ENCODE measurements around the gene KLK13.

The KLK13 gene, protein sequence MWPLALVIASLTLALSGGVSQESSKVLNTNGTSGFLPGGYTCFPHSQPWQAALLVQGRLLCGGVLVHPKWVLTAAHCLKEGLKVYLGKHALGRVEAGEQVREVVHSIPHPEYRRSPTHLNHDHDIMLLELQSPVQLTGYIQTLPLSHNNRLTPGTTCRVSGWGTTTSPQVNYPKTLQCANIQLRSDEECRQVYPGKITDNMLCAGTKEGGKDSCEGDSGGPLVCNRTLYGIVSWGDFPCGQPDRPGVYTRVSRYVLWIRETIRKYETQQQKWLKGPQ

DNA sequence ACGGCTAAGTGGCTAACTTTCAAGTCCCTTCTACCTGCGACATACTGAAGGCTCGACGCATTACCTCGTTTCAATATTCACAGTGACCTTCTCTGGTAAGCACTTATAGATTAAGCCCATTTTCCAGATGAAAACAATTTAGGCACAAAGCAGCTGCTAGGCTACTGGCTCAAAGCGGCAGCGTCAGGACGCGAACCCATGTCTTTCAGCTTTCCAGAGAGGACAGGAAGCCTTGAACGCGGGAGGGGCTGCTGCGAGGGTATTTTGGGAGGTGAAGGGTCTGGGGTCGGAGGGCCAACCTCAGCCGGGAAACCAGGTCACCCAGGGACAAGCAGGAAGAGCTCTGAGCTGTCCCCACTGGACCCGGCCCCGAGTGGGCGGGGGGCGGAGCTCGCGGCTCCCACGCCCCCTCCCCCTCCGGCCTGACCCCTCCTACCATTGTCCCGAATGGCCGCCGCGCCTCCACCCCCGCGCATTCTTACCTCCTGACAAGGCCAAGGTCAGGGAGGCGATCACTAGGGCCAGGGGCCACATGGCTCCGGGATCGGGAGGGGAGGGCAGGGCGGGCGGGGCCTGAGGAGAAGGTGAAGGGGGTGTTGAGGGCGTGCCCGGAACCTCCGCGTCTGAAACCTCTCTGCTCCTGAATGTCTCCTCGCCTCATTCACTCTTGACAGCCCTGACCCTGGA is at the start of gene KLK13:
KLK13 (minus strand) TSS at position 559 of the 687 bp plus-strand sequence; CDS start at position 534, 25 bp downstream.
- DNase-seq (ENCODE audit: low read depth): no peak

DNA sequence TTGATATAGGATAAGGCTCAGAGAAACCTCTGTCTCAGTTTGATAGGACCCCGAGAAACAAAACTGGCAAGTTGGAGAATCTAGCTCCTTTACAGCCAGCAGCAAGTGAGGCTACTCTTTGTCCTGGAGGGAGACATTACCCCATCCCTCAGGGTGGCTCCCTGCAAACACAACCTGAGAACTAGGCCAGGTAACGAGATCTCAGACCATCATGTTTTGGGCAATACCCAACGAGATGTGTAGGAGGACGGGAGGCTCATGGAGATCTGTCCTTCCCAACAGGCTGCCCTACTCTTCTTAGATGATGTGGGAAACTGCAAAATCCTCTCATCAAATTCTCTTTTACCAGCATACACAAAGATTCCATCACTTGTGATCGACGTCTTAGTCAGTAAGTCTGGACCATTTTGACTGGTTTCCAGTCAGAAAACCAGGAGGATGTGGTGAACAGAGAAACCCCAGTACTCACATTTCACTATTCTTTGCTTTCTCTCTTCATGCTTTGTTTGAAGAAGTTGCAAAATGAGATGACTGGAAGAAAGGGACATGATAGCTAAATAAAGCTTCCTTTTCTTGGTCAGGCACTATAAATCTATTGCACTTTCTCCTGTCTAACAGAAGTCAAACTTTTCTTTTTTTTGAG is 49.3 kb upstream of the KLK13 start:
- no peak for DNase-seq (ENCODE audit: low read depth)

DNA sequence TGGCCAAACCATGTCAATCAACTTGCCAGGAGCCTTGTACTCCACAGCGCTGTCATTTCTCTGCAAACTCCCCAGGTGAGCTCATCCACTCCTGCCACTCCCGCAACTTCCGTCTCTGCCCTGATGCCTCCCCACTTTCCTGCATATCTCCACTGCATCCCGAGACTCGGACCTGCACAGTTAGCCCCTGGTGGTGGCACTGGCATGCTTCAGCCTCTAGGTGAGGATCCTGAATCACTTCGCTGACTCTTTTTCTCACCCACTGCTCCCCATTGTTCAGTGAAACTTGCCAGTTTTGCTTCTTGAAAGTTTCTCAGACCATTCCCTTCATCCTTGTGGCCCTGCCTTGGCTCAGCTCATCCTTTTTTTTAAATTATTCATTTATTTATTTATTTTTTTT is 46.7 kb upstream of the KLK13 start:
- no peak for DNase-seq (ENCODE audit: low read depth)

DNA sequence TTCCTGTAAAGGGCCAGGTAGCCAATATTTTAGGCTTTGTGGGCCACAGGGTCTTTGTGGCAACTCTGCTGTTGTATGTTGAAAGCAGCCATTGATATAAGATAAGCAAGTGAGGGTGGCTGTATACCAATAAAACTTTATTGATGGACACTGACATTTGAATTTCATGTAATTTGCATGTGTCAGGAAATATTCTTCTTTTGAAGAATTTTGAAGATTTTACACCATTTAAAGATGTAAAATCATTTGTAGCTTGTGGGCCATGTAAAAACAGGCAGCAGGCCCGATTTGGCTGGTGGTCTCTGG is 45.7 kb upstream of the KLK13 start:
- DNase-seq (ENCODE audit: low read depth): no peak

DNA sequence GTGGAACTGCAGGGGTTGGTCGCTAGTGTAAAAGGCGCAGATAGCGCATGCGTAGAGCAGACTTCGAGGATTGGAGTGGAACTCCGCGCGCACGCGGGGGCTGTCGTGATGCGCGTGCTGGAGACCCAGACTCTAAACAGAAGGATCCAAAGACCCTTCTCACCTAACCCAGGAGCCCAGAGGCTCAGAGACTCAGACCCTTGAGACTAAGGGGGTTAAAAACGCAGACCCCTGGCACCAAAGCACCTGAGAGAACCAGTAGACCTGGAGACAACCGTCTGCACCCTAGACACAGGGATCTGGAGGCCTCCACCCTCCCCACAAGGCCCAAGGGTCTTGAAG is 43.9 kb upstream of the KLK13 start:
- no peak for DNase-seq (ENCODE audit: low read depth)

DNA sequence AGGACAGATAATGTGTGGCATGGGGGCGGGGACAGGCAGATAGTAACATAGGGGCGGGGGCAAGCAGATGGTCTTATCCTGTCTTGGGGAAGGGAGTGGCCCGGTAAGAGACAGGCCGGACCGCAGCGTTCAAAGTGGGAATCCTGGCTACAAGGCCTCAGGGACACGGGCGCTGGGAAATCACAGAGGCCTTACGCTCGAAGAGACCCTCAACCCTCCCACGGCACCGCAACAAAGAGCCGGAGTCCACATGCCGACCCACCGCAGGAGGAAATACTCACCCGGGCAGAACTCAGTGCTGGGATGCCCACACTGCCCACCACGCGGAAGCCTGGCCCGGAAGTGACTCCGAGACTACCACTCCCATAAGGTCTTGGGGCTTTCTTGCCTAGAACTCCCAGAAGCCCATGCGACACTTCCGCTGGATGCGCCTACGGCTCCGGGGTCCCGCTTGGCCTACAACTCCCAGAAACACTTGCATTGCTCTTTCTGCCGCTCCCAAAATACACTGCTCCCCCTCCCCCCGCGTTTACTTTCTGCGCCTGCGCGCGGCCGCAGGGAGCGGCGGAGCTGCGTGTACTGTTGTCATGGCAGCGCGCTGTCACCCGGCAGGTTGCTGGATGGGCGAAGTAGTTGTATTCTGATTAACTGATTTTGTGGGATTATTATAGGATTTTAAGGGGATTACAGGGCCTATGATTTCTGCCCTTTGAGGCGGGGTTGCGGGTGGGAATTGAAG is 43.3 kb upstream of the KLK13 start, which contains the start of gene CTU1:
CTU1 (minus strand) TSS at position 344 of the 739 bp plus-strand sequence. CDS start 3,840 bp downstream, outside the sequence.
- DNase-seq (ENCODE audit: low read depth): peak; percentile 98

DNA sequence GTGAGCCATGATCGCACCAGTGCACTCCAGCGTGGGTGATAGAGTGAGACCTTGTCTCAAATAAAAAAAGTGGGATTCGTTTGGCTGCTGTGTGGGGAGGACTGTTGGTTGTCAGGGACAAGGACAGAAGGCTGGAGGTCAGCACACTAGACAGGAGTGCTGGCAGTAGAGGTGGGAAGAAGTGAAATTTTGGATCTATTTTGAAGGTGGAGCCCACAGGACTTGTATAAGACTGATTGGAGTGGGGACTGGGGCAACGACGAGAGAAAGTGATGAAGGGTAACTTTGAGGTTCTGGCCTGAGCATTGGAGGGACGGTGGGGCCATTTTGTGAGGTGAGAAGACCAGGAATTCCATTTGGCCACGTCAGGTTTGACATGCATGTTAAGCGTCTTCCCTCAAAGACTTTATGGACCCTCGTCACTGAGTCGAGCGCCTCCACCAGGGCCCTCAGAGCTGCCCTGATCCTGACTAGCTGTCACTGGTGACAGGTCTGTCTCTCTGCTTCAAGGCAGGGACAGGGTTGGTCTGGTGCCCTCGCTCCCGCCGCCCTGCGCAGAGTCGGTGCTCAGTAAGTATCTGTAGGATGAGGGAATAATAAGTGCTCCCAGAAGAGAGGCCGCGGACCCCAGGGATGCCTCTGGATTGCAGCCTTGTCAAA is 42.6 kb upstream of the KLK13 start:
- no peak for DNase-seq (ENCODE audit: low read depth)

DNA sequence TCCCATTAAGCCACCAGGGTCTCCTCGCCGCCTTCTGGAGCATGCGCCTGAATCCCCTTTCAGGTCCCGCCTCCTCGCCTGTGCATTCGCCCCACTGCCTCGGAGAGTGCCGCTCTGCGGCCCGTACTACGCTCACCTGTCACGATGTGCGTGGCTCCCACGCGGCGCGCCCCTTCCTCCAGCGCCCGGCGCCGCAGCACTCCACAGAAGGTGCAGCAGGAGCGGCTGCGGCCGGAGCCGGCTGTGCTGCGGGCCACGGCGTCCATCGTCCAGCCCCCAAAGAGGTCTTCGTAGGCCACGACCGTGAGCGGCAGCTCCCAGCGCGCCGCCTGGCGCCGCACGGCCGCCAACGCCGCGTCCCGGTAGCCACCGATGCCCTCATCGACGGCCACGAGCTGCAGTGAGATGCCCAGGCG is 39.0 kb upstream of the KLK13 start:
- no peak for DNase-seq (ENCODE audit: low read depth)

DNA sequence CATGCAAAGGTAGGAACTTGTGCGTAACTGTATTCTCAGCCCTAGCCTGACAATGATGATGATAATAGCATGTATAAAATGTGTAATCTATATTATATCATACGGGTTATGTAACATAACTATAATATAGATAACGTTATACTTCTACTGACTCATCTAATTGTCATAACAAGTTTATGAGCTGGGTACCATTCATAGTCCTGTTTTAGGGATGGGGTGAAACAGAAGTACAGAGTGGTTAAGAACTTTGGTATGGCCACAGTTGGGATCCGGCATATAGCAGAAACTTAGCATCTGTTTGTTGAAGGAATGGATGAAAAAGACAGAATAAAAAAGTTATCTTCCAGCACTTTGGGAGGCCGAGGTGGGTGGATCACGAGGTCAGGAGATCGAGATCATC is 38.1 kb upstream of the KLK13 start:
- DNase-seq (ENCODE audit: low read depth): no peak

DNA sequence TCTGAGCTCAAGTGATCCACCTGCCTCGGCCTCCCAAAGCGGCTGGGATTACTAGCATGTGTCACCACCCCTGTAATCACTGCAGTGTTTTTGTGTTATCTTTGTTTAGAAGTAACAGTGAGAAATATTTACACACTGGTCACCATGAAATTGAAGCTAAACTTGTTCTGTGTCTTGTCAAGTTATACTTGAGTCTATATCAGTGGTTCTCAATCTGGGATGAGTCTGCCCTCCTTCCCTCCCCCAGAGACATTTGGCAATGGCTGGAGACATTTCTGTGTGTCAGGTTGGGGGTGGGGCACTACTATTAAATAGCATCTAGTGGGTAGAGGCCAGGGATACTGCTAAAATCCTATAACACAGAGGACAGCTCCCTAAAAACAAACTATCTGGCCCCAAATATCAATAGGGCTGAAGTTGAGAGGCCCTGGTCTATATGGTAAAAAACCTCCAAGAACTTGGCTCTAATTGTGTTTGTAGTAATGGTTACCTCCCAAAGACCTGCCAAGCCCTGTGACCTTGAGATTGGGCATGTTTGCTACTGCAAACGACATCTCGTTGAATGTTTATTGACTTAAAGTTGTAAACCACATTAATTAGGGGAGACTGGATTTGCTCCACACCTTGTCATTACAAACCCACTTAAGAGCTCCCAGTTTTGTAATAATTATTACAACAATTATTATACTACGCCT is 36.4 kb upstream of the KLK13 start:
- no peak for DNase-seq (ENCODE audit: low read depth)

DNA sequence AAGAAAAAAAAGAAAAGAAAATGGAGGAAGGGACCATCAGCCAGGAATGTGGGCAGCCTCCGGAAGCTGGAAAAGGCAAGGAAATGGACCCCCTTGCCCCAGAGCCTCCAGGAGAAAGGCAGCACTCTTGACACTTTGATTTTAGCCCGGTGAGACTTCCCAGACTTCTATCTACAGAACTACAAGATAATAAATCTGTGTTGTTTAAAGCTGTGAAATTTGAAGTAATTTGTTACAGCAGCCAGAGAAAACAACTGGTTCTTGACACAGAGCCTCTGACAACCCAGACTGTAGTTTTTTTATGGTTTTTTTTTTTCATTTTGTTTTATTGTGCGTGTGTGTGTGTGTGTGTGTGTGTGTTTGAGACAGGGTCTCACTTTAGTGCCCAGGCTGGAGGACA is 35.7 kb upstream of the KLK13 start:
- no peak for DNase-seq (ENCODE audit: low read depth)

DNA sequence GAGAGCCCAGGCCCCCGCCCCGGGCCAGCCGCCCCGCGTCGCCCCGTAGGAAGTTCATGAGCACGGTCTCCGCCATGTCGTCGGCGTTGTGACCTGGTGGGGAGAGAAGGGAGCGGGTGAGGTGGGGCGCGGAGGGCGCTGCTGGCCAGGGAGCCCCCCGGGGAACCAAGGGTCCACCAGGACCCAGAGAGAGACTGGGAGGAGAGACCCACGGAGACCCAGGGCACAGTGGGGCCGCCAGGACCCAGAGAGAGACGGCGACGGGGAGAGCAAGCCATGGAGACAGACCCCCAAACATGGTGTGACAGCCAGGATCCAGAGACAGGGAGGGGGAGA is 34.1 kb upstream of the KLK13 start:
- DNase-seq (ENCODE audit: low read depth): no peak

DNA sequence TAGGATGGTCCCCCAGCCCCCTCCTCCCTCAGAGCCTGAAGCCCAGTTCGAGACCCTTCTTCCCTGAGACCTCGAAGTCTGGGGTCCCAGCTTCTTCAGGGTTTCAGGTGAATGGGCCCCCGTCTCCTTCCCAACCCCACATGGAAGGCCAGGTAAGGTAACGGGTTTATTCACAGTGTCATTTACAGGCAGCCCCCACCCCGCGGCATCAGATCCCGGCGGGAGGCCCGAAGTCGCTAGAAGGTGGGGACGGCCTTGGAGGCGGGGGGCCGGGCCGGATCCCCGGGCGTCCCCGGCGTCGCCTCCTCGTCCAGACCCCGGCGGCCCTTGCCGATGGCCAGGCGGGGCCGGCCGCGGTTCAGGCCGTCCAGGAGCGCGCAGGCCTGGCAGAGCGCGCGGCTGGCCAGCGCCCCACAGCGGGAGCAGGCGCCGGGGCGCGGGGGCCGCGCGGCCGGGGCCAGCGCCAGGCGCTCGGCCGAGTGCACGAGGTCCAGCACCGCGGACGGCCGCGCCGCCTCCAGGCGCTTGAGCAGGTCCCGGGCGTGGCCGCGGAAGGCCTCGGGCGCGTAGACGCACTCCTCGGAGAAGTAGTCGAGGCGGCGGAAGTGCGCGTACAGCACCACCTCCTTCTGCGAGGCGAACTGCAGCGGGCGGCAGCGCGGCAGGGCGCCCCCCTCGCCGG is 33.6 kb upstream of the KLK13 start:
- DNase-seq (ENCODE audit: low read depth): no peak

DNA sequence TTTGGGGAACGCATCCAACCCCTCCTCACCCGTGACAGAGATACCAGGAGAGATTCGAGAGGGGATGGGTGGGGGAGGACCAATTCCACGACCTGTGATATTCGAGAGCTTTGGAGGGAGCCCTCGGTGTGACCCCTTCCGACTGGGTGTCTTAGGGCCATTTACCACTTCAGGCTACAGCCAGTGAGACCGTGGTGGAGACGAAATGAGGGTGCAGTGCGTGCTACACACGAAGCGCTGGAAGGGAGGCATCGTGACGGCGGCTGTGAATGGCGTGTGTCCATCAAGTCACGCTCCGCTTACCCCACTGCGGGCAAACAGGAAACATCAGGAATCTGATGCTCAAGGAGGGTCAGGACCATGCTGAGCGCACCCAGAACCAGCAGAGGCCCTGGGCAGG is 32.9 kb upstream of the KLK13 start:
- DNase-seq (ENCODE audit: low read depth): no peak

DNA sequence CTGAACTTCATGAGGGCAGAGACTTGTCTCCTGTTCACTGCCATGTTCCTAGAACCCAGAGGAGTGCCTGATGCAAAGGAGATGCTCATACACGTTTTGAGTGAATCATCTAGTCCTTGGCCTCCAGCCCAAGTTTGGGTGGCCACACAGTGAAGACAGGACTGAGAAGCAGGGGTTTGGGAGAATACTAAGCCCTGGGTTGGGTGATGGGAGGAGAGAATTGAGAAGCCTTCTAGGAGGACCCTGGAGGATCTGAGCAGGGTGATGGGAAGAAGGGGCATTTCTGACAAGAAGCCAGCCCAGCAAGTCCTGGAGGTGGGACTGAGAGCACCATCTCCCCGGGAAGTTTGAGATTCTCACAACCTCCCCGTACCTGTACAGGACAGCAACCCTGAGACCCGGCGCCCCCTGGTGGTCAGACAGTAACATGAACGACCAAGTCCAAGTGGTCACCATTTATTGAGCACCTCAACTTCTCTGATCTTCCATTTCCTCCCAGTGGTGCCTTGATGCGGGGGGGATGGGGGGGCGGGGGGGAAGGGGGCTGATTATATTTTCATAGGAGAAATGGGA is 32.4 kb upstream of the KLK13 start:
- peak; percentile 22 for DNase-seq (ENCODE audit: low read depth)

DNA sequence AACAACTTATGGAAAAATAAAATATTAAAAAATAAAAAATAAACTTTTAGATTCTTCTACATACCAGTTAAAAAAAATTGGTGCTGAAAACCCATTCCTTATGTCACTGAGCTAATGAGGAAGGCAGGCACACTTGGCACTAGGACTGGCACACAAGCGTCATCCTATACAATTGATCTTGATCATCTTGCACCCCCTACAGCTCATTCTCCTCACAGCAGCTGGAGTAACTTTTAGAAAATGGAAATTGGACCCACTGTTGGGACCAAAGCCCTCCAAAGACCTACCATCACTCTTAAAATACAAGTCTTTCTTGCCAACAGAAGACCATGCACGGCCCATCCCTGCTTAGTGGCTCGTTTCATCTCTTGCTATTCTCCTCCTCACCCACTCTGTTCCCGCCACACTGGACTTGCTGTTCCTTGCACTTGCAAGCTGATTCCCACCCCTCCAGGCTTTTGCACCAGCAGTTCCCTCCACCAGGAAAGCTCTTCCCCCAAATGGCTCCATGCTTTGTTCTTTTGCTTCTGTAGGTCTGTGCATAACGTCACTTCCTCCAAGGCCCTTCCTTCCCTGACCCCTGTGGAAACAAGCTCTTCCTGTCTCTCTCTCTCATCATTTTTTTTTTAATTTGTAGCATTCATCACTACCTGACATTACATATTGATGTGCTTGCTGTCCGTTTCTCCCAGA is 31.7 kb upstream of the KLK13 start:
- DNase-seq (ENCODE audit: low read depth): no peak

DNA sequence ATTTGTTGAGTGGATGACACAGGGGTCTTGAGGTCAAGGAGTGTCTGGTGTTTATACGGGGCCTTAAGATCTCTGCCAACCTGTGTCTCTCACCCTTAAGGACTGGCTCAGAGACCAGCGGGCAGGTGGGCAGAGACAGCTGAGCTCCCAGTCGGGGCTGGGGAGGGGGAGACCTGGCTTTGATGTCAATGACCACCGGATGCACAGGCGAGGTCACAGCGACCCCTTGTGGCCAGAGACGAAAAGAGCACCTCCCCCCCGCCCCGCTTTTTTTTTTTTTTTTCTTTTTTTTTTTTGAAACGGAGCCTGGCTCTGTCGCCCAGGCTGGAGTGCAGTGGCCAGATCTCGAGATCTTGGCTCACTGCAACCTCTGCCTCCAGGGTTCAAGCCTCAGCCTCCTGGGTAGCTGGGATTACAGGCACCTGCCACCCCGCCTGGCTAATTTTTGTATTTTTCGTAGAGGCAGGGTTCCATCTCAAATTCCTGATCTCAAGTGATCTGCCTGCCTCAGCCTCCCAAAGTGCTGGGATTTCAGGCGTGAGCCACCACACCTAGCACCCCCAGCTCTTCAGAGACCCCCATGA is 29.9 kb upstream of the KLK13 start:
- no peak for DNase-seq (ENCODE audit: low read depth)

DNA sequence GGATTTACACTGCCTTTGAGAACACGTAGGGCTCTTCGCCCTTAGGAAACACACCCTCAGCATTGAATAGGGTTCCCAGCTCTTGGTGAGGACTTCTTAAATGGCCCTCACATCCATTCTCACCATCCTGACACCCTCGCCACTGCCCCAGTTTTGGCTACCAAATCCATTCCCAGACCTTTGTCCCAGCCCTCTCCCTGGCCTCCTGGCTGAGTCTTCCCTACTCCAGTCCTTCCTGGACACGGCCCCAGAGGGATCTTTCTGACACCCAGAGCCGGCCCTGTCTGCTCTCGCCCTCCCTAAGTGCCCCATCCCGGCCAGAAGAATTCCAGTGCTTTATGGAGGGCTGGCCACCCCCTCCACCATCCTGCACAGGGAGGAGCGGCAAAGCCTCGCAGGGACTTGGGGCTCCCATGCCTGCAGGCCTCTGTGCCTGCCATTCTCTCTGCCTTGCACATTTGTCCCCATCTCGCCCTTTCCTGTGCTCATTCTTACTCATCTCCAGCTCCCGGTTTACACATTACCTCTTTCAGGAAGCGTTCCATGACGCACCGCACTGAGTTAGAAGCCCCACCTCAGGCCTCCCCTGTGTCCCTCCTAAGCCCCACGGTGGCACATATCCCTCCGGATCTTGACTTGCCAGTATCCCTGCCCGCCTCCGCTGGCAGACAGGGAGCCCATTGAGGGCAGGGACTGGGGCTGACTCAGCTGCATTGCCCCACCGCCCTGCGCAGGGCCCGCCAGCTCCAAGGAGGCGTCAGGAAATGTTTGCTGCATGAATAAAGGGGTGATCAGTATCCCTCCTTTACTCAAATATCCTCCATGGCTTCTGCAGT is 28.8 kb upstream of the KLK13 start:
- DNase-seq (ENCODE audit: low read depth): no peak

DNA sequence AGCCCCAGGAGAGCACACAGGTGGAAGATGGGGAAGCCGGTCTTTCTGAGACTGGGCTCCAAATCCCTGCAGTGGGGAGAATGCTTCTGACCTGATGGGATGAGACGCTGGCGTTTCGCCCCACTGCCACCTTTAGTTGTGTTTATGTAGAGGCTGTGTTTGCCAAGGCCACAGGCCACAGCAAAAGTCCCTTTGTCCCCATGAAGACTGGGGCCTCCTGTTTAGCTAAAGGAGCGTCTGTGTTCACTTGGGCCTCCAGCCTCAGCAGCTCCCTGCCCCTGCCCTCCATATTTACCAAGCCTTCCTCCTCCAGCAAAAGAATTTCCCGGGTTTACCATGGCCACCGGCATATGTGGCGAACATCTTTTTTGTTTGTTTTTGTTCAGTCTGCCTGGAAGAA is 28.2 kb upstream of the KLK13 start:
- DNase-seq (ENCODE audit: low read depth): no peak

All from fibroblast of the conjunctiva (primary cell).